Measurements from ENCODE around the gene ANKMY2. TPM values are rescaled to one million over a fixed set of nuclear protein-coding genes. Genes with fewer than 3 reads are reported as not detected.

ANKMY2 gene
- total RNA-seq, 6 experiments from 2014 or later = 4.2 to 7.1 (median 4.7) TPM

- TF ChIP-seq CTCF (IDR thresholded peaks at IDR 0.05) (no peak), POLR2A (IDR thresholded peaks at IDR 0.05) (no peak)
- DNase-seq = no peak
- H3K9me3 ChIP-seq = no peaks in the 10 kb centered on the region
- H3K27ac ChIP-seq = no peak overlapping the region
- intact Hi-C loops (cut with DNase I) = no loop called here
- no peaks in the 10 kb centered on the region for H3K4me1 ChIP-seq
- no peak for ATAC-seq
- H3K36me3 ChIP-seq = no peaks in the 10 kb centered on the region
- H3K4me3 ChIP-seq = no peak overlapping the region
- H3K27me3 ChIP-seq = no peaks in the 10 kb centered on the region
- WGBS (ENCODE audit: insufficient coverage, low coverage, low lambda C conversion rate, missing lambda C conversion rate) = 100% methylated on average over 3 of the region's 4 CpGs
These were observed 86.7 kb downstream of the ANKMY2 start for GRCh38 chr7:16558761-16559302.

DNA sequence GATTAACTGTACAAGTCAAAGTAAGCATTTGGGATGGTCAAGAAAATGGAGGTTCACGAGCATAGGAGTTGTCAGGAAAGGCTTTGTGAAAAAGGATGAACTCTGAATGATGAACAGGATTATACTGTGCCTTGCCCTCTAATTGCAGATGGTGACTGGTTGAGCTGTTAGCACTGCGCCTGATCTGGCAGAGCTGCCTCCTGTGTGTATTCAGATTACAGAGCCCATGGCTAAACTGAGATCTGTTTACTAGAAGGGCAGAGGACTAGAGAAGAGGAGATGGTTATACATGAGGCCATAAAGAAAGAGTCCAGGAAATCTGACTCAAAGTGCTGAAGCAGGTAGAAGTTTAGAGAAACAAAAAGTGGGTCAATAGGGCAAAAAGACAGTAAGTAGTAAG is 89.2 kb downstream of the ANKMY2 start:
- intact Hi-C loops (cut with DNase I) = no loop called here
- Histone ChIP-seq H3K4me1 (no peaks in the 10 kb centered on the region), H3K4me3 (no peak overlapping the region), H3K27ac (no peak overlapping the region), H3K9me3 (no peaks in the 10 kb centered on the region), H3K27me3 (no peaks in the 10 kb centered on the region), H3K36me3 (no peaks in the 10 kb centered on the region)
- WGBS (ENCODE audit: insufficient coverage, low coverage, low lambda C conversion rate, missing lambda C conversion rate) = 85% methylated on average over 2 of the region's 2 CpGs
- TF ChIP-seq CTCF (IDR thresholded peaks at IDR 0.05) (no peak), POLR2A (IDR thresholded peaks at IDR 0.05) (no peak)
- ATAC-seq = no peak
- DNase-seq = no peak

DNA sequence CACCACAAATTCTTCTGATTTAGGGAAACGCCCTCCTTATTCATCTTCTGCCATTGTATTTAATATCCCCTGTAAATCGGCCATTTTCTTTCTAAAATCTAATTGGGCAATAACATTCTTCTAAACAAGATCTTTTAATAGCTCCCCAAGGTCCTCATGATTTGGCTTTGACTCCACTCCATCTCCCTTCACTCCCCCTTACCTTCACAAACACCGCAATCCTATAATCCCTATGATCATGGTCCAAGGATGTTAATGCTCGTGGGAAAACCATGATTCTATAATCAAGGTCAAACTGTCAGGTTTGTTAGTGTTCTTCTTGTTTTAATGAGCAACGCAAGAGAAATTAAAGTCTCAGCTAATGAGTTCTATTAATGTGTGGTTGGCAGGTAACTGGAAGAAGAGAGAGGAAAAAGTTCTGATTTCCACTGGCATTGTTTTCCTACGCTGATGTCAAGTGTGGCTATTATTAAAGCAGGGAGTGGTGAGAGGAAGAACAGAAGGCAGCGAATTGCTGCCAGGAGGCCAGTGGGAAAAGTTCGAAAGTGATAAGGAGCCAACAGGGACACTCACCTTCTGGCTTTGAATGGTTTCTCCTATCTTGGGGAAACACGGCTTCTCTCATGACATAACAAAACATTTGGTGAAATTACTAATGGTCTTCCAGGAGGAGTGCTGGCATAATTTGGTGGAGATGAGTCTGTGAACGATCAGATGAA is 90.9 kb downstream of the ANKMY2 start:
- intact Hi-C loops (cut with DNase I) = no loop called here
- DNase-seq = no peak
- Histone ChIP-seq H3K4me1 (no peaks in the 10 kb centered on the region), H3K27me3 (no peaks in the 10 kb centered on the region), H3K4me3 (no peak overlapping the region), H3K27ac (no peak overlapping the region), H3K9me3 (no peaks in the 10 kb centered on the region), H3K36me3 (no peaks in the 10 kb centered on the region)
- ATAC-seq = no peak
- TF ChIP-seq POLR2A (IDR thresholded peaks at IDR 0.05) = no peak
- TF ChIP-seq CTCF (IDR thresholded peaks at IDR 0.05) = no peak
- WGBS (ENCODE audit: insufficient coverage, low coverage, low lambda C conversion rate, missing lambda C conversion rate) = 71% methylated on average over 10 of the region's 10 CpGs

- Histone ChIP-seq H3K9me3 (no peaks in the 10 kb centered on the region), H3K4me1 (no peaks in the 10 kb centered on the region), H3K27ac (no peak overlapping the region), H3K27me3 (no peaks in the 10 kb centered on the region), H3K36me3 (no peaks in the 10 kb centered on the region), H3K4me3 (no peak overlapping the region)
- 56% methylated on average over 1 of the region's 1 CpG for WGBS (ENCODE audit: insufficient coverage, low coverage, low lambda C conversion rate, missing lambda C conversion rate)
- ATAC-seq (no peak), DNase-seq (no peak)
- TF ChIP-seq POLR2A (IDR thresholded peaks at IDR 0.05) (no peak), CTCF (IDR thresholded peaks at IDR 0.05) (no peak)
- intact Hi-C loops (cut with DNase I) = no loop called here
These were observed 94.9 kb downstream of the ANKMY2 start for GRCh38 chr7:16550671-16551070.

Other genes starting within 250 kb of the ANKMY2 start
- gene CRPPA, start 224.2 kb downstream of the ANKMY2 start, total RNA-seq = 1 to 10 TPM; 1.2 to 3.3 (median 2.5) TPM
- not detected for gene SOSTDC1, start 180.0 kb downstream of the ANKMY2 start, total RNA-seq
- not detected for gene LRRC72, start 118.9 kb downstream of the ANKMY2 start, total RNA-seq
- gene BZW2, start 427 bp upstream of the ANKMY2 start, total RNA-seq = 10 to 100 TPM in 5 of 6 experiments, 1 to 10 TPM in 1; 9.6 to 25.3 (median 12.1) TPM
- gene TSPAN13, start 108.0 kb upstream of the ANKMY2 start, total RNA-seq = 10 to 100 TPM in 5 of 6 experiments, 1 to 10 TPM in 1; 7.1 to 43.2 (median 18.0) TPM
- under 1 TPM in 4 of 6 experiments, not detected in 2; 0.15 to 0.43 (median 0.33) TPM for gene AGR2, start 159.2 kb upstream of the ANKMY2 start, total RNA-seq
- not detected for gene AGR3, start 236.2 kb upstream of the ANKMY2 start, total RNA-seq

All from right lobe of liver (tissue), 6 donors.